ENCODE results near the gene MDFI. TPM values are rescaled to one million over a fixed set of nuclear protein-coding genes. Genes with fewer than 3 reads are reported as not detected.

Gene MDFI
- total and polyA plus RNA-seq, 2 experiments from 2014 or later = 27.5 to 137 TPM

- no peaks in the 10 kb centered on the region for H3K9me3 ChIP-seq (ENCODE audit: low read depth)
- H3K4me1 ChIP-seq (ENCODE audit: low read depth) = peaks cover 6% of the 10 kb centered on the region
- no peak overlapping the region for H3K27ac ChIP-seq
- no peak overlapping the region for H3K4me3 ChIP-seq
- H3K27me3 ChIP-seq = no peaks in the 10 kb centered on the region
- H3K36me3 ChIP-seq = peaks cover 11% of the 10 kb centered on the region
- no peak for DNase-seq (ENCODE audit: low read depth in 1 of 2, low spot score in 1 of 2)
- no peak for TF ChIP-seq CTCF (IDR thresholded peaks at IDR 0.05; ENCODE audit: low read depth, low read length)
Observed at GRCh38 chr6:41651962-41652657, 13.8 kb downstream of the MDFI start.

GRCh38 chr6:41652866-41653652 is 14.8 kb downstream of the MDFI start:
- Histone ChIP-seq H3K4me1 (ENCODE audit: low read depth) (peaks cover 6% of the 10 kb centered on the region), H3K27me3 (no peaks in the 10 kb centered on the region), H3K27ac (no peak overlapping the region), H3K36me3 (peaks cover 11% of the 10 kb centered on the region), H3K9me3 (ENCODE audit: low read depth) (no peaks in the 10 kb centered on the region), H3K4me3 (no peak overlapping the region)
- TF ChIP-seq CTCF (IDR thresholded peaks at IDR 0.05; ENCODE audit: low read depth, low read length) = no peak
- DNase-seq (ENCODE audit: low read depth in 1 of 2, low spot score in 1 of 2) = no peak

DNA sequence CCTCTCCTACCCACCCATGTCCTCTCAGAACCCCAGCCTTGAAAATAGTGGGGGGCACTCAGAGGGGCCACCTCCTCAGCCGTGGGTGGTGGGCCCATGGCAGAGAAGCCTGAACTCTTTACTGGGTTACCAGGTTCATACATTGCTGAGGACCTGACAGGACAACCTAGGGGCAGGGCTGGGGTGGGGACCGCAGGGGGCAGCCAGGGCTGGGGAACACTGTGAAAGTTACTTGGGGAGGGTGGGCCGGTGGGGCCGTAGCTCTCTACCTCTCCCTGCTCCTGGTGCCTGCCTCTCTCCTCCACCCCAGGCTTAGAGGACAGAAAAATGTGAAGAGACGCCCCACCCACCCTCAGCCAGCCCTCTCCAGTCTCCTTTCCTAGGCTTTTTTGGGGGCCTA is 15.4 kb downstream of the MDFI start:
- peaks cover 6% of the 10 kb centered on the region for H3K4me1 ChIP-seq (ENCODE audit: low read depth)
- no peak for TF ChIP-seq CTCF (IDR thresholded peaks at IDR 0.05; ENCODE audit: low read depth, low read length)
- H3K27me3 ChIP-seq = no peaks in the 10 kb centered on the region
- no peak for DNase-seq (ENCODE audit: low read depth in 1 of 2, low spot score in 1 of 2)
- no peak overlapping the region for H3K4me3 ChIP-seq
- H3K27ac ChIP-seq = no peak overlapping the region
- H3K36me3 ChIP-seq = peaks cover 7% of the 10 kb centered on the region
- no peaks in the 10 kb centered on the region for H3K9me3 ChIP-seq (ENCODE audit: low read depth)

GRCh38 chr6:41654151-41654697 is 16.0 kb downstream of the MDFI start:
- DNase-seq (ENCODE audit: low read depth in 1 of 2, low spot score in 1 of 2) = no peak
- Histone ChIP-seq H3K4me1 (ENCODE audit: low read depth) (peaks cover 6% of the 10 kb centered on the region), H3K36me3 (peaks cover 2% of the 10 kb centered on the region), H3K27me3 (no peaks in the 10 kb centered on the region), H3K27ac (no peak overlapping the region), H3K4me3 (no peak overlapping the region), H3K9me3 (ENCODE audit: low read depth) (no peaks in the 10 kb centered on the region)
- TF ChIP-seq CTCF (IDR thresholded peaks at IDR 0.05; ENCODE audit: low read depth, low read length) = no peak

DNA sequence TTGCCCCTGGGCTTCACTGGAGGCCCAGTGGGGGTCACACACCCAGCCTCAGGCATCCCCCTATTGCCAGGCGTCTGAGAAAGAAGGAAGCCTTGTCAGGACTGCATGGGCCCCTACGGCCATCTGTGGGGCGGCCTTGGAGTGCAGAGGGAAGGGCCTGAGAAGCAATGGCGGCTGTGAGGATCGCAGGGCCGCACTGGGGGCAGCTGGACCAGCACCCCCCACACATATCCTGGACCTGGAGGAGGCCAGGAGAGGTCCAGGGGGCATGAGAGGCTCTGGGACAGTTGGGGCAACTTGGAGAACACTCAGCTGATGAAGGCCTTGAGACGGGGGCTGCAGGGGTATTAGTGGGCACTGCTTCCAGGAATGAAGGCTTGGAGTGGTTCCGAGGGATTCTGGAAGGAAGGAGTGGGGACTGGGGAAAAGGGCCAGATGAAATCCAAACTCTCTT is 16.5 kb downstream of the MDFI start:
- H3K27me3 ChIP-seq = no peaks in the 10 kb centered on the region
- H3K27ac ChIP-seq = no peak overlapping the region
- TF ChIP-seq CTCF (IDR thresholded peaks at IDR 0.05; ENCODE audit: low read depth, low read length) = no peak
- H3K4me3 ChIP-seq = no peak overlapping the region
- DNase-seq (ENCODE audit: low read depth in 1 of 2, low spot score in 1 of 2) = no peak
- peaks cover 6% of the 10 kb centered on the region for H3K4me1 ChIP-seq (ENCODE audit: low read depth)
- H3K9me3 ChIP-seq (ENCODE audit: low read depth) = no peaks in the 10 kb centered on the region
- no peaks in the 10 kb centered on the region for H3K36me3 ChIP-seq

All from cardiac muscle cell (in vitro differentiated cells and primary cell).